ENCODE data around the gene ADCK1.
"Not testable (repeated sequence)": the region's sequence is repeated elsewhere in the genome, so short reads cannot be mapped to it uniquely, and the experiment has no call there.

ADCK1 gene

GRCh38 chr14:77867476-77867875 lies 67.6 kb downstream of the ADCK1 start:
- no peak for DNase-seq

- DNase-seq: no peak
Observed at GRCh38 chr14:77868552-77869285, 68.8 kb downstream of the ADCK1 start.

- DNase-seq: no peak
Observed at GRCh38 chr14:77869340-77869739, 69.4 kb downstream of the ADCK1 start.

- DNase-seq: no peak
Observed at GRCh38 chr14:77870646-77871045, 70.7 kb downstream of the ADCK1 start.

GRCh38 chr14:77872152-77872551 lies 72.2 kb downstream of the ADCK1 start:
- no peak for DNase-seq

- no peak for DNase-seq
Observed at GRCh38 chr14:77872983-77873382, 73.1 kb downstream of the ADCK1 start.

GRCh38 chr14:77878783-77879182 lies 78.9 kb downstream of the ADCK1 start:
- no peak for DNase-seq

- no peak for DNase-seq
Observed at GRCh38 chr14:77880056-77880455, 80.1 kb downstream of the ADCK1 start.

- no peak for DNase-seq
Observed at GRCh38 chr14:77882098-77882497, 82.2 kb downstream of the ADCK1 start.

- peak; percentile 90 for DNase-seq
Observed at GRCh38 chr14:77882636-77883035, 82.7 kb downstream of the ADCK1 start.

GRCh38 chr14:77883131-77883846 lies 83.4 kb downstream of the ADCK1 start:
- DNase-seq: no peak

- DNase-seq: no peak
Observed at GRCh38 chr14:77883847-77884238, 83.9 kb downstream of the ADCK1 start.

- DNase-seq: no peak
Observed at GRCh38 chr14:77885367-77885766, 85.5 kb downstream of the ADCK1 start.

- DNase-seq: no peak
Observed at GRCh38 chr14:77886010-77886409, 86.1 kb downstream of the ADCK1 start.

- not testable (repeated sequence) for DNase-seq
Observed at GRCh38 chr14:77888903-77889302, 89.0 kb downstream of the ADCK1 start.

GRCh38 chr14:77889971-77890442 lies 90.1 kb downstream of the ADCK1 start:
- DNase-seq: no peak

GRCh38 chr14:77890873-77891272 lies 91.0 kb downstream of the ADCK1 start:
- DNase-seq: no peak

GRCh38 chr14:77892381-77892871 lies 92.5 kb downstream of the ADCK1 start:
- no peak for DNase-seq

- DNase-seq: no peak
Observed at GRCh38 chr14:77892890-77893484, 93.1 kb downstream of the ADCK1 start.

- DNase-seq: no peak
Observed at GRCh38 chr14:77897374-77897773, 97.5 kb downstream of the ADCK1 start.

- DNase-seq: no peak
Observed at GRCh38 chr14:77902811-77903210, 102.9 kb downstream of the ADCK1 start.

GRCh38 chr14:77903221-77903620 lies 103.3 kb downstream of the ADCK1 start:
- no peak for DNase-seq

- DNase-seq: no peak
Observed at GRCh38 chr14:77903937-77904617, 104.2 kb downstream of the ADCK1 start.
